IPS-20b (cell line): Measurements from ENCODE around the gene ABTB2.
"Not testable (repeated sequence)": the region's sequence is repeated elsewhere in the genome, so short reads cannot be mapped to it uniquely, and the experiment has no call there.

Experiments
- H3K27ac ChIP-seq: one replicate; pipeline ENCODE4 v1.5.1; 2013; ENCODE audit warnings: low read length
- H3K27me3 ChIP-seq: 2 replicates; pipeline ENCODE4 v1.6.1; 2013; ENCODE audit warnings: mild to moderate bottlenecking, low read length, inconsistent platforms; ENCODE audit not compliant: insufficient read depth
- H3K36me3 ChIP-seq: 2 replicates; pipeline ENCODE4 v1.6.1; 2013; ENCODE audit warnings: low read depth, mild to moderate bottlenecking, inconsistent platforms, low read length, moderate library complexity; ENCODE audit not compliant: insufficient read depth
- H3K4me1 ChIP-seq: 2 replicates; pipeline ENCODE4 v1.6.1; 2013; ENCODE audit warnings: mild to moderate bottlenecking, control low read depth, inconsistent platforms, low read length, moderate library complexity; ENCODE audit not compliant: insufficient read depth
- H3K4me3 ChIP-seq: 2 replicates; pipeline ENCODE4 v1.5.1; 2013; ENCODE audit warnings: mild to moderate bottlenecking, low read length, inconsistent platforms
- H3K9ac ChIP-seq: 2 replicates; pipeline ENCODE4 v1.6.1; 2013; ENCODE audit warnings: low read depth, mild to moderate bottlenecking, inconsistent platforms, low read length, moderate library complexity
- H3K9me3 ChIP-seq: 2 replicates; pipeline ENCODE4 v1.6.1; 2013; ENCODE audit warnings: mild to moderate bottlenecking, low read depth, low read length, inconsistent platforms; ENCODE audit not compliant: insufficient read depth

The ABTB2 gene

GRCh38 chr11:34184505-34185015, 173.2 kb downstream of the ABTB2 start:
- Histone ChIP-seq H3K4me1 (peaks cover 28% of the 10 kb centered on the region), H3K9me3 (no peaks in the 10 kb centered on the region), H3K4me3 (no peak overlapping the region), H3K27ac (no peak overlapping the region), H3K9ac (no peak overlapping the region), H3K27me3 (no peaks in the 10 kb centered on the region), H3K36me3 (no peaks in the 10 kb centered on the region)

GRCh38 chr11:34183848-34184391, 173.9 kb downstream of the ABTB2 start:
- no peaks in the 10 kb centered on the region for H3K27me3 ChIP-seq
- no peaks in the 10 kb centered on the region for H3K9me3 ChIP-seq
- H3K4me1 ChIP-seq: peaks cover 27% of the 10 kb centered on the region
- no peaks in the 10 kb centered on the region for H3K36me3 ChIP-seq
- H3K9ac ChIP-seq: no peak overlapping the region
- no peak overlapping the region for H3K4me3 ChIP-seq
- no peak overlapping the region for H3K27ac ChIP-seq

GRCh38 chr11:34182921-34183685, 174.7 kb downstream of the ABTB2 start:
- H3K27ac ChIP-seq: no peak overlapping the region
- H3K27me3 ChIP-seq: no peaks in the 10 kb centered on the region
- no peaks in the 10 kb centered on the region for H3K36me3 ChIP-seq
- no peak overlapping the region for H3K9ac ChIP-seq
- H3K4me3 ChIP-seq: no peak overlapping the region
- no peaks in the 10 kb centered on the region for H3K9me3 ChIP-seq
- peaks cover 19% of the 10 kb centered on the region; the same call in 1 of the 2 replicates for H3K4me1 ChIP-seq

- Histone ChIP-seq H3K9me3 (no peaks in the 10 kb centered on the region), H3K27ac (no peak overlapping the region), H3K27me3 (no peaks in the 10 kb centered on the region), H3K4me1 (peaks cover 16% of the 10 kb centered on the region; the same call in 1 of the 2 replicates), H3K9ac (no peak overlapping the region), H3K36me3 (no peaks in the 10 kb centered on the region), H3K4me3 (no peak overlapping the region)
Measured at GRCh38 chr11:34182425-34182824, 175.4 kb downstream of the ABTB2 start.

GRCh38 chr11:34181856-34182405, 175.9 kb downstream of the ABTB2 start:
- Histone ChIP-seq H3K27me3 (no peaks in the 10 kb centered on the region), H3K27ac (no peak overlapping the region), H3K9ac (no peak overlapping the region), H3K4me1 (peaks cover 14% of the 10 kb centered on the region; the same call in 1 of the 2 replicates), H3K9me3 (no peaks in the 10 kb centered on the region), H3K36me3 (no peaks in the 10 kb centered on the region), H3K4me3 (no peak overlapping the region)

GRCh38 chr11:34181251-34181650, 176.6 kb downstream of the ABTB2 start:
- Histone ChIP-seq H3K9me3 (no peaks in the 10 kb centered on the region), H3K9ac (no peak overlapping the region), H3K4me1 (peaks cover 10% of the 10 kb centered on the region; the same call in 1 of the 2 replicates), H3K27ac (no peak overlapping the region), H3K27me3 (no peaks in the 10 kb centered on the region), H3K36me3 (no peaks in the 10 kb centered on the region), H3K4me3 (no peak overlapping the region)

- H3K36me3 ChIP-seq, H3K27me3 ChIP-seq, H3K27ac ChIP-seq, H3K4me1 ChIP-seq, H3K9me3 ChIP-seq, H3K4me3 ChIP-seq, H3K9ac ChIP-seq: not testable (repeated sequence)
Measured at GRCh38 chr11:34180814-34181165, 177.0 kb downstream of the ABTB2 start.

GRCh38 chr11:34180040-34180813, 177.6 kb downstream of the ABTB2 start:
- Histone ChIP-seq H3K27me3 (0 out of 2 replicates have a peak, but pooled peaks cover 5% of the 10 kb centered on the region), H3K36me3 (no peaks in the 10 kb centered on the region), H3K9ac (no peak overlapping the region), H3K4me1 (no peaks in the 10 kb centered on the region; the same call in 1 of the 2 replicates), H3K9me3 (no peaks in the 10 kb centered on the region), H3K4me3 (no peak overlapping the region), H3K27ac (no peak overlapping the region)

GRCh38 chr11:34179026-34179675, 178.7 kb downstream of the ABTB2 start:
- H3K4me1 ChIP-seq: peaks cover 3% of the 10 kb centered on the region; the same call in 1 of the 2 replicates
- no peaks in the 10 kb centered on the region for H3K9me3 ChIP-seq
- no peak overlapping the region for H3K27ac ChIP-seq
- no peaks in the 10 kb centered on the region for H3K36me3 ChIP-seq
- no peak overlapping the region for H3K4me3 ChIP-seq
- H3K9ac ChIP-seq: no peak overlapping the region
- H3K27me3 ChIP-seq: peaks cover 12% of the 10 kb centered on the region; the same call in 1 of the 2 replicates

GRCh38 chr11:34178209-34178821, 179.5 kb downstream of the ABTB2 start:
- H3K9me3 ChIP-seq: no peaks in the 10 kb centered on the region
- H3K4me1 ChIP-seq: peaks cover 3% of the 10 kb centered on the region; the same call in 1 of the 2 replicates
- no peak overlapping the region for H3K9ac ChIP-seq
- peaks cover 16% of the 10 kb centered on the region; the same call in 1 of the 2 replicates for H3K27me3 ChIP-seq
- no peaks in the 10 kb centered on the region for H3K36me3 ChIP-seq
- H3K27ac ChIP-seq: no peak overlapping the region
- no peak overlapping the region for H3K4me3 ChIP-seq
